Endometrium (tissue), 2 donors: Measurements from ENCODE around the gene FAM53A.
"Not testable (repeated sequence)": the region's sequence is repeated elsewhere in the genome, so short reads cannot be mapped to it uniquely, and the experiment has no call there.

Source experiments
- FAIRE-seq: peaks from 2 replicates; lab custom pipeline; 2012; peaks lifted over from hg19 to GRCh38; lab: Jason Lieb, UNC
- donor health status: control.
- donor health status: control.

The FAM53A gene

GRCh38 chr4:1660948-1661677 is 23.0 kb downstream of the FAM53A start:
- FAIRE-seq, result no peak

DNA sequence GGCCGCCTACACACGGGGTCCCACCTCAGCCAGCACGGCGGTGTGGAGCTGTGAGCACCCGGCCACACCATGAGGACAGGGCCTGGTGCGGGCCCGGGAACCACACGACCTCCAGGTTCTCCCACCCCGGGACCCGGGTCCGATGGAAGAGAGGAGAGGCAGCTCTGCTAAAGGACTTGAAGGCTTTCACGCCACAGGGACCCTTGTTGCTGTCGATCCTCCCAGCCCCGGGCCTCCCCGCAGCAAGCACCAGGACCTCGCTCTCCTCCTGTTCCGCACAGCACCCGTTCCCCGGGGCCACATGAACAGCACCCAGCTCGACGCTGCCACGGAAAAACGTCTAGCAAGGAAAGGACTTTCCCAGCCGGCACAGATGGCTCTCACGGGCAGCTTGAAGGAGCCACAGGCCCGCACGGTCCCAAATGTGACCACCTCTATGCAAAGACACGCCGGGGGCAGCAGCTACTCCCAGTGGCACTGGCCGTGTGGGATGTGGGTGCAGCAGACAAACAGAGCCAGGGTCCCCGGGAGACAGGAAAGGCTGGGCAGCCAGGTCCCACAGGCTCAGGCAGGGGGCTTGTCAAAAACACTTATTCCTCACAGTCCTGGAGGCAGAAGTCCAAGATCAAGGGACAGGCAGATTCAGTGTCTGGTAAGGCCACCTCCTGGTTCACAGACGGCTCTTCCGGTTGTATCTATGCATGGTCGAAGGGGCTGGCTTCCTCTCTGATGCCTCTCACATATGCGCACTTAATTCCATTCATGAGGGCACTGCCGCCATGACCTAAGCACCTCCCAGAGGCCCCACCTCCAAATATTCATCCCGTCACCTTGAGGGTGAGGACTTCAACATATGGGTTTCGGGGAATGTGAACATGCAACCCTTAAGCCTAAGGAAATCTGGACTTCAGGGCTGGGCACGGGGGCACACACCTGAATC is 24.7 kb downstream of the FAM53A start:
- FAIRE-seq, result no peak

GRCh38 chr4:1658581-1658980 is 25.5 kb downstream of the FAM53A start:
- FAIRE-seq, result no peak

- FAIRE-seq, result no peak
These were observed 26.0 kb downstream of the FAM53A start for GRCh38 chr4:1658146-1658545.

- FAIRE-seq, result no peak
These were observed 27.1 kb downstream of the FAM53A start for GRCh38 chr4:1656986-1657385.

DNA sequence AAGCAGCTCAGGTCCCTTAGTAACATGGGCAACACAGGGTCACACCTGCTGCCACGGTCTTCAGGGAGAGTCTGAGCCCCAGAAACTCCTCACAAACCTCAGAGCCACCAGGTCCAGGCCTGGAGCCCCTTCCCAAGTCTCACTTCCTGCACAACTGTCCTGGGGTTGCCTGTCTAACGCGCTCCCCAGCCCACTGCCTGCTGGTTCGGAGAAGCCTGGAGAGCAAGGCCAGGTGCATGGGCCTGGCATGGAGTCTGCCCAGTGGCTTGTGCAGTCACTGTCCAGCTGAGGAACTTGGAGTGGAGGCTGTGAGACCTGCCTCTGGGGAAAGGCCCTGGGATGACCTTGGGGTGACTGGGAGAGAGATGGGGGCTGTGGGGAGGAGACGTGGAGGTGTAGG is 28.0 kb downstream of the FAM53A start:
- no peak for FAIRE-seq

DNA sequence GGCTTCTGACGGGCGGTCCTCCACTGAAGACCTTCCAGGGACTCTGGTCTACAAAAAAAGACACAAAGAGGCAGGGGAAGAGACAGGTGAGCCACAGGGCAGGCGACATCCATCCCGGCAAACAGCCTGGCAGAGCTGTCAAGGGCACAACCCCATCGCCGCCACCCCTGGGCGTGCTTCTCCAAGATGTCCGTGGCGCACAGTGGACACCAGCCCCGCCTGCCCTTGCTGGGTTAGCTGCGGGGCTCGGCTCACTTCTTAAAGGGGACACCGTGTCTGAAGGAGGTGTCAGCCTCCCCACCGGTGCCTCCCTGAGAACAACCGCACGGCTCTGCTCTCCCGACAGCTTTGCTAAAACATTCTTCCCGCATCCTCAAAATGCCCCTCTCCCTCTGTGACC is 28.4 kb downstream of the FAM53A start:
- FAIRE-seq, result no peak

DNA sequence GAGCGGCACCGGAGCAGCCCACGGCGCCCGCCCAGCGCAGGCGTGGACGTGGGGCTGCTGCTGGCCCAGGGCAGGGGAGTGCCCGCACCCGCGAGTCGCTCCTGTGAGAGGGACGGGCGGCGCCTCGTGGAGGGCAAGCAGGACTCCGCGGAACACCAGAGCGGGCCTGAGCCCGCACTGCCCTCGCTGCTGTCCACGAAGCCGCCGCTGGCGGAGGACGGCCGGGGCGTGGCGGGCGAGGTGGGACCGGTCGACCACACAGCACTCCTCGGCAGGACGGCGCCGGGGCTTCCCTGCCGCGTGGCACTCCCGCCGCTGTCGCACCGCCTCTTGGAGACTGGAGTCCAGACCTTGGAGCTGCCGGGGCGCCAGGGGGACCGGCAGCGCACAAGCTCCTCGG is 29.0 kb downstream of the FAM53A start:
- FAIRE-seq, result no peak

- FAIRE-seq, result no peak
These were observed 29.7 kb downstream of the FAM53A start for GRCh38 chr4:1654216-1654955.

- no peak for FAIRE-seq
These were observed 30.3 kb downstream of the FAM53A start for GRCh38 chr4:1653776-1654175.

- no peak for FAIRE-seq
These were observed 32.0 kb downstream of the FAM53A start for GRCh38 chr4:1652088-1652487.

DNA sequence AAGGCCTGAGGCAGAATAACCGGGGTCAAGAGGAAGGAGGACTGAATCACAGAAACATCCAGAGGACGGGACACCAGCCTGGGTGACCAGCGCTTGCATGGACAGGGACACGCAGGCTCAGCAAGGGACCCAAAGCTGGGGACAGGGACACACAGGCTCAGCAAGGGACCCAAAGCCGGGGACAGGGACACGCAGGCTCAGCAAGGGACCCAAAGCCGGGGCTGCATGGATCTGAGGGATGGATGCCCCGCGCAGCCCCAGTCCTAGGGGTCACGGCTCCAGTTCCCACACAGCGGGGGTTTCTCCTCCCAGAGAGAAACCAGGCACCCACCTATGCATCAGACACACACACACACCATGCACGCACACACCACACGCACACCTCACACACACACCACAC is 32.5 kb downstream of the FAM53A start:
- FAIRE-seq, result no peak

DNA sequence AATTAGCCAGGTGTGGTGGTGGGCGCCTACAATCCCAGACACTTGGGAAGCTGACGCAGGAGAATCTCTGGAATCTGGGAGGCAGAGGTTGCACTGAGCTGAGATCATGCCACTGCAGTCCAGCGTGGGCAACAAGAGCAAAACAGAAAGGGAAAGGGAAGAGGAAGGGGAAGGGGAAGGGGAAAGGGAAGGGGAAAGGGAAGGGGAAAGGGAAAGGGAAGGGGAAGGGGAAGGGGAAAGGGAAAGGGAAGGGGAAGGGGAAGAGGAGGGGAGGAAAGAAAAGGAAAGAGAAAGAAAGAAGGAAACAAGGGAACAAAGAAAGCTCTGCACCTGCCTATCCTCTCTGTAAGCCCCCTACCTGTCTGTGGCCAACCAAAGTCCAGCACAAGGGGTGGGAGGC is 35.2 kb downstream of the FAM53A start:
- FAIRE-seq, result no peak

GRCh38 chr4:1647432-1647831 is 36.7 kb downstream of the FAM53A start:
- no peak for FAIRE-seq

DNA sequence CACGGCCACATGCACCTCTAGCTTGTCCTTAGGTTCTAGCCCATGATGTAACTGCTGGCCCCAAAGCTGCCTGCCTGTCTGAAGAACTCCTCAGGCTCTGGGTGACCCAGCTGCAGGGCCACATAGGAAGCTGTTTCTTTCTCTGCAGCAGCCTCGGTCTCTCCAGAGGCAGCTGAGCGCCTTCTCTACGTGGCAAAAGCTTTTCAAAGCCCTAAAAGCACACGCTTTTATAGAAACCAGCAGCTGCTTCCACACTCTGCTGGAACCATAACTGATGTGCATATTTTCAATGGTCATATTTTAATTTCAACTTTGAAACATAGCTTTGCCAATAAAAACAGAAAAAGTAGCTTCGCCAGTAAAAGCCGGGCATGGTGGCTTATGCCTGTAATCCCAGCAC is 37.4 kb downstream of the FAM53A start:
- FAIRE-seq, result no peak

DNA sequence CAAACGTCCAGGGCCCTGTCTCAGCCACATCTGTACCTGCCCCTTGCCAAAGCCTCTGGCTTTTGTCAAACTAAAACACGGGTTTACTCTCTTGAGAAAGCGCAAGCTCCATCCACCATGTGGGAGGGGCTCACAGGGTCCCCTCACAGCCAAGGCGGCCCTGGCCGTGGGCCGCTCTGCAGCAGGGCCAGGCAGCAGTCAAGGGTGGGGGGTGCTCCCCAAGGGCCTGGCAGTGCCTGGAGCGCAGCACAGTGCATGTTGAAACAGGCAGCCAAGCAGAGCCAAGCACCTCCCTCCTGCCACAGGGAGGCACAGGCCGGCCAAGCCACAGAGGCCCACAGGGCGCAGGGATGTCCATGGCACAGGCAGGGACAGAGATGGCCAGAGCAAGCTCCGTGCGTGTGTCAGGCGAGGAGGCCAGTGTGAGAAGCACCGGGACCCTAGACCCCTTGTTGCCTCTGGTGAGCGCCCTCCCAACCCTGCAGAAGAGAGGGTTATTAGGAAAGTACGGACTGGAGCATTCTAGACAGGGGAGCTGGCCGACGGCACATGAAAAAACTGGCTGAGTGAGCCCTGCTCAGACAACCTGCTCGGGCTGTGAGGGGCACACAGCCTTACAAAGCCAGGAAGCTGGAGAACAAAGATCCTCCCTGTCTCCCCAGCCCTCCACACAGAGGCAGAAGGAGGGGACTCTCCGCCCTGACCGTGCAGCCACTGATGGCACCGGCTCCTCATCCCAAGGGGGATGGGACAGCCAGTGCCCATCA is 39.0 kb downstream of the FAM53A start:
- FAIRE-seq, result no peak

DNA sequence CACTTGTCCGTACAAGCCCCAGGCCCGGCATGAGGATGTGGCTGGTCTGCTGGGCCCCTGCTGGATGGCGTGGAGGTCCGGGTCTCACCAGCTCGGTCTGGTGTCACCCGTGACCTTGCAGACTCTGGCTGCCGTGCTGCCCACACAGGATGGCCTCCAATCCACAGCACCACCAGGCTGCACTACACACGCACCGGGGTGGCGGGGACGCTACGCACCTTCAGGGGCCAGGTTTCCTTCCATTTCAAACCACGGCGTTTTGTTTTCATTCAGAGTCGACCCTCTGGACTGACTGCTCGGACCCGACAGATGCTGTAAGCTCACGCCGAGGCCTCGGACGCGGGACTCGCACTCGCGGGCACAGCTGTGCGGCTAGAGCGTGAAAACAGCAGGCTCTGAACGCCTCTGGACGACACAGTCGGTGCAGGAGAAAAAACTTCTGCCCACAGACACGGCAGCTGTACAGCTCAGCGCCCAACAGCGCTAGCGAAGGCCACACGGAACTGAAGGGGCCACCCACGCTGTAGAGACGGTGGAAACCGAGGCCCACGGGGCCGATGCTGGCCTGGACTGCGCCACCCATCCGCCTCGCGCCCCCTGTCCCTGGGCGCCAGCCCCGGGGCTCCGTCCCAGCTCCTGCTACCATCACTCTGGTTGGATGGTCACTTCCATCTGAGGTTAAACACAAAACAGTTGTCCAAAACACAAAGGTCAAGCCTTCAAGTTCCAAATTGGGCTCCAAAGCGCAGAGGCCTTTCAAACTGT is 40.0 kb downstream of the FAM53A start:
- no peak for FAIRE-seq

GRCh38 chr4:1642196-1642951 is 41.7 kb downstream of the FAM53A start:
- no peak for FAIRE-seq

- FAIRE-seq, result no peak
These were observed 42.4 kb downstream of the FAM53A start for GRCh38 chr4:1641671-1642070.

DNA sequence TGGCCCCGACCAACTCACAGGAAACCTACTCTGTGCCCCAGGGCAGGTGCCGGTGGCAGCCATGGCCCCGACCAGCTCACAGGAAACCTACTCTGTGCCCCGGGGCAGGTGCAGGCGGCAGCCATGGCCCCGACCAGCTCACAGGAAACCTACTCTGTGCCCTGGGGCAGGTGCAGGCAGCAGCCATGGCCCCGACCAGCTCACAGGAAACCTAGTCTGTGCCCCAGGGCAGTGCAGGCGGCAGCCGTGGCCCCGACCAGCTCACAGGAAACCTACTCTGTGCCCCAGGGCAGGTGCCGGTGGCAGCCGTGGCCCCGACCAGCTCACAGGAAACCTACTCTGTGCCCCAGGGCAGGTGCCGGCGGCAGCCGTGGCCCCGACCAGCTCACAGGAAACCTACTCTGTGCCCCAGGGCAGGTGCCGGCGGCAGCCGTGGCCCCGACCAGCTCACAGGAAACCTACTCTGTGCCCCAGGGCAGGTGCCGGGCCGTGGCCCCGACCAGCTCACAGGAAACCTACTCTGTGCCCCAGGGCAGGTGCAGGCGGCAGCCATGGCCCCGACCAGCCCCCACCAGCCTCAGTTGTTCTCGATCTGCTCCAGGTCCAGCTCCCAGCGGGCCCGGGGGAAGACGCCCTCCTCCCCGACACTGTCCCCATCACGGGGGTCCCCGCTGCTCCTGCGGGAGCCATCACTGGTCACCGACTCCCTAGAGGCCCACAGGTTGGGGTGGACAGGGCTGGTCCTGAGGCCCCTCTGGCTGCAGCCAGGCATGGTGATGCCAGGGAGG is 43.2 kb downstream of the FAM53A start:
- not testable (repeated sequence) for FAIRE-seq
